Activated B cell treated with CpG ODN at 0.5 μM for 24 hours (primary cell): ENCODE results near the gene COL23A1. TPM values are rescaled to one million over a fixed set of nuclear protein-coding genes. Genes with fewer than 3 reads are reported as not detected.
"Not testable (repeated sequence)": the region's sequence is repeated elsewhere in the genome, so short reads cannot be mapped to it uniquely, and the experiment has no call there.

Experiments used
- ATAC-seq: fragments of 200-7000 bp; cut with Tn5 transposase; one replicate; pipeline ENCODE4 v1.10.0; 2021; ENCODE audit warnings: low read depth, mild to moderate bottlenecking, moderate library complexity
- CTCF ChIA-PET: fragments of 350-600 bp; sonication (Branson Sonifier 250); formaldehyde crosslinking; loops from one replicate; lab custom pipeline; 2021; ENCODE audit warnings: antibody characterized with exemption; lab: Charles Lee
- POLR2A ChIA-PET: fragments of 350-600 bp; sonication (Branson Sonifier 250); formaldehyde crosslinking; loops from one replicate; lab custom pipeline; 2021; ENCODE audit warnings: antibody characterized with exemption; lab: Charles Lee
- DNase-seq: peaks from one replicate; pipeline ENCODE4 v3.0.0; 2022
- H3K27ac Mint-ChIP-seq: one replicate; pipeline ENCODE4 v1.8.0; 2020; ENCODE audit warnings: mixed read lengths
- H3K27me3 Mint-ChIP-seq: one replicate; pipeline ENCODE4 v1.8.0; 2021; ENCODE audit warnings: mixed read lengths
- H3K36me3 Mint-ChIP-seq: one replicate; pipeline ENCODE4 v1.8.0; 2021; ENCODE audit warnings: low read depth, mixed read lengths
- H3K4me1 Mint-ChIP-seq: one replicate; pipeline ENCODE4 v1.8.0; 2021; ENCODE audit warnings: mixed read lengths
- H3K4me3 Mint-ChIP-seq: one replicate; pipeline ENCODE4 v1.8.0; 2020; ENCODE audit warnings: mild to moderate bottlenecking, mixed read lengths
- H3K9me3 Mint-ChIP-seq: one replicate; pipeline ENCODE4 v1.8.0; 2020; ENCODE audit warnings: mixed read lengths
- intact Hi-C: fragments of 100-400 bp; cut with micrococcal nuclease; formaldehyde crosslinking; loops from one replicate; pipeline ENCODE4 v1.15.1; 2024
- total RNA-seq: library from RNA; stranded (reverse); gene quantifications from 2 replicates; pipeline ENCODE4 v1.2.3, GENCODE V29; 2022
- TF ChIP-seq, protein P1 (sequence below): fragments of 200-600 bp; IDR thresholded peaks from one replicate; pipeline ENCODE4 v1.8.0; 2022; ENCODE audit warnings: antibody characterized with exemption, mild to moderate bottlenecking

Gene COL23A1
- total RNA-seq, 1 donor from 2014 or later: not detected

- DNase-seq: no peak
- Mint-ChIP-seq H3K27me3 (no peaks in the 10 kb centered on the region), H3K4me3 (no peak overlapping the region), H3K36me3 (no peaks in the 10 kb centered on the region), H3K9me3 (no peaks in the 10 kb centered on the region), H3K4me1 (peaks cover 45% of the 10 kb centered on the region), H3K27ac (peak overlapping the region; percentile 90)
- TF ChIP-seq, protein P1, sequence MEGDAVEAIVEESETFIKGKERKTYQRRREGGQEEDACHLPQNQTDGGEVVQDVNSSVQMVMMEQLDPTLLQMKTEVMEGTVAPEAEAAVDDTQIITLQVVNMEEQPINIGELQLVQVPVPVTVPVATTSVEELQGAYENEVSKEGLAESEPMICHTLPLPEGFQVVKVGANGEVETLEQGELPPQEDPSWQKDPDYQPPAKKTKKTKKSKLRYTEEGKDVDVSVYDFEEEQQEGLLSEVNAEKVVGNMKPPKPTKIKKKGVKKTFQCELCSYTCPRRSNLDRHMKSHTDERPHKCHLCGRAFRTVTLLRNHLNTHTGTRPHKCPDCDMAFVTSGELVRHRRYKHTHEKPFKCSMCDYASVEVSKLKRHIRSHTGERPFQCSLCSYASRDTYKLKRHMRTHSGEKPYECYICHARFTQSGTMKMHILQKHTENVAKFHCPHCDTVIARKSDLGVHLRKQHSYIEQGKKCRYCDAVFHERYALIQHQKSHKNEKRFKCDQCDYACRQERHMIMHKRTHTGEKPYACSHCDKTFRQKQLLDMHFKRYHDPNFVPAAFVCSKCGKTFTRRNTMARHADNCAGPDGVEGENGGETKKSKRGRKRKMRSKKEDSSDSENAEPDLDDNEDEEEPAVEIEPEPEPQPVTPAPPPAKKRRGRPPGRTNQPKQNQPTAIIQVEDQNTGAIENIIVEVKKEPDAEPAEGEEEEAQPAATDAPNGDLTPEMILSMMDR: no peak
- ATAC-seq: no peak
- intact Hi-C loops: no loop called here
- ChIA-PET POLR2A (interaction anchor here (1.3 to 2.1 kb wide), 3 partner anchors 9 to 37 kb away, joined by 4 to 10 read pairs (median 8); partner anchors contain the start of genes HNRNPAB and PHYKPL), CTCF (no interaction called here)
Observed at GRCh38 chr5:178241688-178242231, 348.4 kb downstream of the COL23A1 start.

DNA sequence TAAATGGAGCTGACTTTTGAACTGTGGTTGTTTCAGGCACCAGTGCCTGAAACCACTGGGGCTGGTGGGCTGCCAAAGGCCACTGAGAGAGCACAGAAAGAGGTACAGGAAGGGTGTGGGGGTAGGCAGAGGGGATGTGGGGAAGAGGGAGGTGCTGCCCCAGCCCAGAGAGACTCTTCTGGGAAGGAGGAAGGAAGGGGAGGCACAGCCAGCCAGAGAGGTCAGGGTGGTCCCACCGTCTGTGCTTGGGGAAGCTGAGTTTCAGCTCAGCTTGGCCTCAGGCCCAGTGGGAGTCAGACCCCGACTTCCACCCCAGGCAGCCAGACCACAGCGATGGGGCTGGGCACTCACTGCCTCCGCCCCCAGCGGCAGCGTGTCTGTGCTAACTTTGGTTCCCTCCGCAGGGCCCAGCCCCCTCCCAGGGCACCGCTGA lies 348.9 kb downstream of the COL23A1 start:
- H3K27me3 Mint-ChIP-seq: no peaks in the 10 kb centered on the region
- no peaks in the 10 kb centered on the region for H3K36me3 Mint-ChIP-seq
- ChIA-PET CTCF (no interaction called here), POLR2A (interaction anchor here (0.5 to 2.1 kb wide), 5 partner anchors 9 to 174 kb away, joined by 3 to 10 read pairs (median 4); partner anchors contain the start of genes HNRNPAB and PHYKPL)
- peak overlapping the region; percentile 66 for H3K4me3 Mint-ChIP-seq
- H3K9me3 Mint-ChIP-seq: no peaks in the 10 kb centered on the region
- intact Hi-C loops: no loop called here
- ATAC-seq (peak; percentile 57), DNase-seq (no peak)
- TF ChIP-seq, protein P1: no peak
- peak overlapping the region; percentile 90 for H3K27ac Mint-ChIP-seq
- peaks cover 45% of the 10 kb centered on the region for H3K4me1 Mint-ChIP-seq

DNA sequence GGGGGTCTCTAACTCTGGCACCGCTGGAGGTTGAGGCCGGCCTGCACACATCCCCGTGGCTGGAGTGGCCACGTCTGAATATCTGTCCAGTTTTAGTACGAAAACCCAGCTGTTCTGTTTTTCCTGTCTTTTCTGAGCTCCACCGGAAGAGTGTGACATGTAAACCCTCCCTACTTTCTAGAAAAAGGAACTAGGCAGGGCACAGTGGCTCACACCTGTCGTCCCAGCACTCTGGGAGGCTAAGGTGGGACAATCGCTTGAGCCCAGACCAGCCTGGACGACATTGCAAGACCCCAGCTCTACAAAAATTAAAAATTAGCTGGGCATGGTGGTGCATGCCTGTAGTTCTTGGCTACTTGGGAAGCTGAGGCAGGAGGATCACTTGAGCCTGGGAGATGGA lies 349.4 kb downstream of the COL23A1 start:
- Mint-ChIP-seq H3K27ac (peak overlapping the region; percentile 90), H3K9me3 (no peaks in the 10 kb centered on the region), H3K4me3 (peak overlapping the region; percentile 66), H3K36me3 (no peaks in the 10 kb centered on the region), H3K4me1 (peaks cover 45% of the 10 kb centered on the region), H3K27me3 (no peaks in the 10 kb centered on the region)
- ATAC-seq (peak; percentile 36), DNase-seq (no peak)
- intact Hi-C loops: loop anchor here (1.0 kb wide), 1 partner anchor 8 kb away; the partner anchor contains the start of gene PHYKPL
- ChIA-PET CTCF (no interaction called here), POLR2A (interaction anchor here (0.5 to 2.1 kb wide), 5 partner anchors 9 to 174 kb away, joined by 3 to 10 read pairs (median 4); partner anchors contain the start of genes HNRNPAB and PHYKPL)
- TF ChIP-seq, protein P1: no peak

DNA sequence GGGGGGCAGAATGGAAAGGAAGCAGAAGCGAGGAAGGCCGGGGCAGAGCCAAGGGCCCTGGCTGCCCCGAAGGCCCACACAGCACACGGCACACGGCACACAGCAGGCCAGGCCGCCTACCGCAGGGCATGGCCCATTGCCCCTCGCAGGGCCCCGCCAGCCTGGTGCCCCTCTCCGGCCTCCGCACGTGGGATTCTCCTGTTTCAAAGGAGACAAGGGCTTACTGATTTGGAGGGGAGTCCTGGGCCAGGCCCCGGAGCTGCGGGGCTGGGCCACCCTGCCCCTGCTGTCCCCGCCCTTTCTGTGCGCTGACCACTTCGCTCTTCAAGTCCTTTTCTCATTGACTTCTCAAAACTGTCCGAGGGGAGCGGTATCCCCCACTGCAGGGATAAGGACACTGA lies 349.9 kb downstream of the COL23A1 start:
- no peak overlapping the region for H3K4me3 Mint-ChIP-seq
- H3K4me1 Mint-ChIP-seq: peaks cover 46% of the 10 kb centered on the region

GRCh38 chr5:178239626-178240301 lies 350.4 kb downstream of the COL23A1 start:
- POLR2A ChIA-PET: interaction anchor here (0.6 to 2.1 kb wide), 2 partner anchors 35 to 1589 kb away, joined by 3 to 10 read pairs; partner anchors contain the start of gene HNRNPAB
- DNase-seq, H3K27me3 Mint-ChIP-seq, CTCF ChIA-PET, H3K4me3 Mint-ChIP-seq, H3K9me3 Mint-ChIP-seq, H3K36me3 Mint-ChIP-seq: not testable (repeated sequence)
- peak; percentile 23 for ATAC-seq
- Mint-ChIP-seq H3K27ac (peak overlapping the region; percentile 91), H3K4me1 (peaks cover 51% of the 10 kb centered on the region)
- intact Hi-C loops: loop anchor here (1.0 to 5.0 kb wide), 3 partner anchors 7 to 1253 kb away; partner anchors contain the start of gene PHYKPL

More for the DNA sequence above, 349.9 kb downstream of the COL23A1 start:
- ATAC-seq: no peak
- POLR2A ChIA-PET: interaction anchor here (0.6 to 2.1 kb wide), 4 partner anchors 8 to 127 kb away, joined by 3 to 10 read pairs (median 6); partner anchors contain the start of genes HNRNPAB and PHYKPL
- no peak for DNase-seq
- no peaks in the 10 kb centered on the region for H3K27me3 Mint-ChIP-seq
- CTCF ChIA-PET: no interaction called here
- no peaks in the 10 kb centered on the region for H3K9me3 Mint-ChIP-seq
- intact Hi-C loops: loop anchor here (1.0 kb wide), 1 partner anchor 8 kb away; the partner anchor contains the start of gene PHYKPL
- TF ChIP-seq, protein P1: no peak
- H3K27ac Mint-ChIP-seq: peak overlapping the region; percentile 91
- no peaks in the 10 kb centered on the region for H3K36me3 Mint-ChIP-seq
